DND-41 (cell line): ENCODE measurements around the gene RNF144A.

Source experiments
- ATAC-seq: fragments of 200-7000 bp; cut with Tn5 transposase; 3 replicates; pipeline ENCODE4 v1.9.1; 2021; ENCODE audit warnings: low read depth; ENCODE audit not compliant: insufficient read depth
- DNase-seq: peaks from one replicate; pipeline ENCODE4 v3.0.0-alpha.2; 2020
- H2AFZ ChIP-seq: 2 replicates; pipeline ENCODE4 v1.6.0; 2012; ENCODE audit warnings: low read depth, low read length
- H3K27ac ChIP-seq: 2 replicates; pipeline ENCODE4 v1.5.1; 2012; ENCODE audit warnings: low read length, inconsistent platforms
- H3K27me3 ChIP-seq: fragments of 200-600 bp; sonication (generic); 2 replicates; pipeline ENCODE4 v1.6.0; 2012; ENCODE audit warnings: low read length, mild to moderate bottlenecking, inconsistent platforms; ENCODE audit not compliant: insufficient read depth, poor library complexity
- H3K36me3 ChIP-seq: 2 replicates; pipeline ENCODE4 v1.5.1; 2012; ENCODE audit warnings: low read length, inconsistent platforms; ENCODE audit not compliant: insufficient read depth
- H3K4me1 ChIP-seq: 2 replicates; pipeline ENCODE4 v1.5.1; 2012; ENCODE audit warnings: mild to moderate bottlenecking, low read length; ENCODE audit not compliant: insufficient read depth
- H3K4me2 ChIP-seq: 2 replicates; pipeline ENCODE4 v1.6.0; 2012; ENCODE audit warnings: mild to moderate bottlenecking, moderate library complexity, low read length, inconsistent platforms; ENCODE audit not compliant: insufficient read depth
- H3K4me3 ChIP-seq, 2 experiments: fragments of 200-600 bp in 1 of 2; shearing (Covaris generic) in 1 of 2; 2 replicates each; pipeline ENCODE4 v1.5.1; 2012 to 2016; ENCODE audit warnings: inconsistent platforms in 2 of 2, low read length in 2 of 2, mild to moderate bottlenecking in 2 of 2, low read depth in 1 of 2, moderate library complexity in 1 of 2
- H3K79me2 ChIP-seq: 2 replicates; pipeline ENCODE4 v1.6.0; 2012; ENCODE audit warnings: low read length, inconsistent platforms; ENCODE audit not compliant: insufficient read depth
- H3K9ac ChIP-seq: 2 replicates; pipeline ENCODE4 v1.6.0; 2012; ENCODE audit warnings: low read depth, mild to moderate bottlenecking, inconsistent platforms, low read length, moderate library complexity
- H3K9me3 ChIP-seq: 2 replicates; pipeline ENCODE4 v1.5.1; 2012; ENCODE audit warnings: low read length, moderate library complexity, mild to moderate bottlenecking, inconsistent platforms; ENCODE audit not compliant: insufficient read depth, severe bottlenecking
- H4K20me1 ChIP-seq: 2 replicates; pipeline ENCODE4 v1.6.0; 2012; ENCODE audit warnings: low read length; ENCODE audit not compliant: insufficient read depth
- EZH2 ChIP-seq: IDR thresholded peaks from 3 replicates; pipeline ENCODE4 v1.6.1; 2012; ENCODE audit warnings: borderline replicate concordance, low read depth, mild to moderate bottlenecking, moderate library complexity, low read length, inconsistent platforms; ENCODE audit not compliant: severe bottlenecking
- TF ChIP-seq, protein P1 (sequence below): IDR thresholded peaks from 2 replicates; pipeline ENCODE4 v1.5.1; 2012; ENCODE audit warnings: borderline replicate concordance, low read length, moderate library complexity, mild to moderate bottlenecking; ENCODE audit not compliant: poor library complexity, severe bottlenecking; ENCODE audit errors: extremely low read depth

Gene RNF144A

DNA sequence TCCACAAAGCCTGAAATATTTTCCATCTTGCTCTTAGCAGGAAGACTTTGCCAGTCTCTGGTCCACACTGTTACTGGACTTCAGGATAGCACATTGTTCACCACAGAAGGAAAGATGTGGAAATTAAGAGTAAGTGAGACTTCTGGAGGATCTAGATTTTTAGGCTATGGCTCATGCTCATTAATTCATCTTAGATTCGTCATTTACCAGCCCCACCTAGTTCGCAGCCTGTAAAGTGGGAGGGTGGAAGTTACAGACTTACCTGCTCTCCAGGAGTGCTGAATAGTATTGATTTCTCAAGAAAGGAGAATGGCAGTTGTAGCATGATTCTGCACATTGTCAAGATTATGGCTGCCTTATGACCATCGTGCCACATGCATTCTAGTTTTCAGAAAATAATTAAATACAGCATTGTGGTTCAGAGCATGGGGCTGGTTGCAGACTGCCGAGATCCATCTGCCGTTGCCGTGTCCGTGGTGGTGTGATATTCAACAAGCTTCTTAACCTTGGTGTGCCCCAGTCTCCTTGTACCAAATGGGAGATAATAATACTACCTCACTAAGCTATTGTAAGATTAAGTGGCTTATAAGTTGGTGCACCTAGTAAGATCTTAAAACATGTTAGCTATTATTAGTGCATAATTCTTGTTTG, 56.8 kb downstream of the RNF144A start:
- Histone ChIP-seq H3K27ac (no peak overlapping the region), H3K27me3 (no peaks in the 10 kb centered on the region), H3K9me3 (no peaks in the 10 kb centered on the region), H3K4me1 (no peaks in the 10 kb centered on the region), H3K4me3 (no peak overlapping the region), H3K9ac (no peak overlapping the region), H3K4me2 (no peak overlapping the region), H3K36me3 (peaks cover 89% of the 10 kb centered on the region), H2AFZ (no peak overlapping the region), H4K20me1 (peaks cover 13% of the 10 kb centered on the region; the same call in 1 of the 2 replicates), H3K79me2 (peaks cover 90% of the 10 kb centered on the region)
- TF ChIP-seq EZH2, result no peak
- TF ChIP-seq, protein P1, sequence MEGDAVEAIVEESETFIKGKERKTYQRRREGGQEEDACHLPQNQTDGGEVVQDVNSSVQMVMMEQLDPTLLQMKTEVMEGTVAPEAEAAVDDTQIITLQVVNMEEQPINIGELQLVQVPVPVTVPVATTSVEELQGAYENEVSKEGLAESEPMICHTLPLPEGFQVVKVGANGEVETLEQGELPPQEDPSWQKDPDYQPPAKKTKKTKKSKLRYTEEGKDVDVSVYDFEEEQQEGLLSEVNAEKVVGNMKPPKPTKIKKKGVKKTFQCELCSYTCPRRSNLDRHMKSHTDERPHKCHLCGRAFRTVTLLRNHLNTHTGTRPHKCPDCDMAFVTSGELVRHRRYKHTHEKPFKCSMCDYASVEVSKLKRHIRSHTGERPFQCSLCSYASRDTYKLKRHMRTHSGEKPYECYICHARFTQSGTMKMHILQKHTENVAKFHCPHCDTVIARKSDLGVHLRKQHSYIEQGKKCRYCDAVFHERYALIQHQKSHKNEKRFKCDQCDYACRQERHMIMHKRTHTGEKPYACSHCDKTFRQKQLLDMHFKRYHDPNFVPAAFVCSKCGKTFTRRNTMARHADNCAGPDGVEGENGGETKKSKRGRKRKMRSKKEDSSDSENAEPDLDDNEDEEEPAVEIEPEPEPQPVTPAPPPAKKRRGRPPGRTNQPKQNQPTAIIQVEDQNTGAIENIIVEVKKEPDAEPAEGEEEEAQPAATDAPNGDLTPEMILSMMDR, result no peak
- DNase-seq (no peak), ATAC-seq (no peak)

DNA sequence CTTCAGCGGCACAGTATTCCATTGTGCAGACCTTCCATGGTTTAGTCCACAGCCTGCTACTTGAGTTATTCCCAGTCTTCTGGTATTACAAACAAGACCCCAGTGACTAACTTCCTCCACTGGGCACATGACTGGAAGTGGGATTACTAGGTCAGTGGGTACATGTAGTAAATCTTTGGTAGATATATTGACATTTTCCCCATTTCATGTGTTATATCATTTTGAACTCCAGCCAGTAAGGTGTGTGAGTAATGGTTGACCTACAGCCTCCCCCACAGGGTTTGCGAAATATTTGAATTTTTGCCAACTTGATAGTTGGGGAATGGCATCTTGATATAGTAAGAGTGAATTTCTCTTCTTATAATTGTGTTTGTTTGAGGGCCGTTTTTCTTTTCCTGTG, 58.8 kb downstream of the RNF144A start:
- Histone ChIP-seq H3K27ac (no peak overlapping the region), H3K9me3 (no peaks in the 10 kb centered on the region), H2AFZ (no peak overlapping the region), H3K4me1 (no peaks in the 10 kb centered on the region), H3K4me3 (no peak overlapping the region), H3K36me3 (peaks cover 90% of the 10 kb centered on the region), H3K4me2 (no peak overlapping the region), H3K9ac (no peak overlapping the region), H4K20me1 (peaks cover 16% of the 10 kb centered on the region; the same call in 1 of the 2 replicates), H3K79me2 (peaks cover 95% of the 10 kb centered on the region), H3K27me3 (no peaks in the 10 kb centered on the region)
- DNase-seq, result no peak
- TF ChIP-seq, protein P1, result no peak
- no peak for TF ChIP-seq EZH2
- no peak for ATAC-seq

DNA sequence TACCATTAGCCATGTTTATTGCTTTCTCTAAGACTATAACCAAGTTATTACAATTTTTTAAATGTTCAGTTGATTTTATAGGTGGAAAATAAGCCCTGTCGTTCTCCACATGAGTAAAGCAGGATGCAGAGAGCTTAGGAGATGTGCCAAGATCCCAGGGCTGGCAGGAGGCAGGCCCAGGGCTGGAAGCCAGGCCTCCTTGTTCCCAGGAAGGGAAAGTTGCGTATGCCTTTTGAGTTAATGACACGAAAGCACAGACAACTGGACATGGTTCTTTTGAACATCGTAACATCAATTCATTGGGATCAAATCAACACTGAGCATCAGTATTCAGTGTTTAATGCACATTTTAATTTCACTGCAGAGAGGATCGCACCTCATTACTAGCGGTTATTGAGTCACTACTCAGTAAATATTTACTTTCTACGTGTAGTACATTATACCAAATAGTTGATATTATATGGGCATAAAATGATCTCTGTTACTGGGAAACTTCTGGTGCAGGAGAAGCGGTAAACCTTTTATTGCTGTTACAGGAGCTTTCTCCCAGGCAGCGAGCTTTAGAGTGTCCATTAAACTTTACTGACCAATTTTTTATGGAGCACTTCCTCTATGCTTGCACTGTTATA, 60.0 kb downstream of the RNF144A start:
- Histone ChIP-seq H3K4me1 (no peaks in the 10 kb centered on the region), H3K4me3 (no peak overlapping the region), H3K79me2 (peaks cover 94% of the 10 kb centered on the region), H3K27ac (no peak overlapping the region), H3K27me3 (no peaks in the 10 kb centered on the region), H4K20me1 (peaks cover 16% of the 10 kb centered on the region; the same call in 1 of the 2 replicates), H3K9me3 (no peaks in the 10 kb centered on the region), H3K9ac (no peak overlapping the region), H3K36me3 (peaks cover 81% of the 10 kb centered on the region), H2AFZ (no peak overlapping the region), H3K4me2 (no peak overlapping the region)
- no peak for TF ChIP-seq EZH2
- TF ChIP-seq, protein P1, result no peak
- ATAC-seq, result no peak
- DNase-seq, result no peak
